Stimulated activated CD4-positive, alpha-beta T cell treated with anti-CD3 and anti-CD28 coated beads, Interleukin-15, amount 100 ng/mL, for 1 hour (primary cell): ENCODE data around the gene CLCN3.
"Not testable (repeated sequence)": the region's sequence is repeated elsewhere in the genome, so short reads cannot be mapped to it uniquely, and the experiment has no call there.

Experiments
- DNase-seq, 2 donors: peaks; one replicate each; pipeline ENCODE4 v3.0.0-alpha.2; 2020; ENCODE audit warnings: low read depth in 1 of 2, low spot score in 1 of 2

CLCN3 gene

GRCh38 chr4:169768385-169768784, 148.0 kb downstream of the CLCN3 start:
- no peak for DNase-seq

- DNase-seq: no peak
These were observed 150.0 kb downstream of the CLCN3 start for GRCh38 chr4:169770416-169770815.

GRCh38 chr4:169771556-169772080, 151.2 kb downstream of the CLCN3 start:
- DNase-seq: not testable (repeated sequence)
